Measurements from ENCODE around the gene MRPL36.

DNA sequence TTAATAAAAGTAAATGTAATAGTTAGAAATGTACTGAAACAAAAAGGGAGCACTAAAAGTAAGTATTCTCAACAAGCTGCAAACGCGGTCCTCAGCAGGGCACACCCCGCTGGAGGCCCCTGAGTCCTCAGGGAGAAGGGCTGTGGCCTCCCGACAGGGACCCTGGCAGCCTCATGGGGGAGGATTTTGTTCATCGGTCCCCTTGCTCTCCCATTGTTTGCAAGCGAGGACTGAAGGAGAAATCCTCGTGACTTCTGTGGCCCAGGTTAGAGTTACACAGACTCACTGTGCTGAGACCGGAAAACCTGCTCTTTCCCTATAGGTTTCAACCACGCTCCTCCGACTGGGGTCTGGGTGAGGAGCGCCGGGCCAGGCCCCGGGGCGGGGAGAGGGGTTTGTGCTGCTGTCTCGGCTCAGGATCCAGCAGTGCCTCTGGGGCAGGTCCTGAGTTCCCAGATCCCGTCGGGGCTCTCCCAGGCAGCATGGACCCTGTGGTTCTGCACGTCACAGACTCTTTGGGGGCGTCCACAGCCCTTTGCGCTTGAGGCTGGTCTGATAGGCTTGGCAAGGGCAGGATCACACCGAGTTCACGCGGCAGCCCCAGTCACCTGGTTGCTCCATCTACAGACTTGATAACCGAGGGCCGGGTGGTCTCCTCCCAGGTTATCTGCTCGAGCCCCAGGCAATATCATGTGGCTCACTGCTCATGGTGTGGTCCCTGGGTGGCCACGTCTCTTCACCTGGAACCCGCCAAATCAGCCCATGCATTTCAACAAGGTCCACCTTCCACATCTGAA, 38.8 kb downstream of the MRPL36 start:
- TF ChIP-seq CTCF (conservative IDR thresholded peaks at IDR 0.05; ENCODE audit: low read depth in 2 of 2): 0 out of 4 replicates have a peak, but pooled peaks of 1 of the 2 experiments have one; percentile 2
- TF ChIP-seq REST (IDR thresholded peaks at IDR 0.05; ENCODE audit: unreplicated experiment): no peak
- no peak for TF ChIP-seq CREB1 (CRISPR knock-in tag; IDR thresholded peaks at IDR 0.05; ENCODE audit: low read depth)
- no peak for TF ChIP-seq POLR2AphosphoS5 (IDR thresholded peaks at IDR 0.05; ENCODE audit: low read depth)
- TF ChIP-seq JUNB (IDR thresholded peaks at IDR 0.05; ENCODE audit: unreplicated experiment): no peak
- no peak for TF ChIP-seq ZNF331 (CRISPR knock-in tag; IDR thresholded peaks at IDR 0.05; ENCODE audit: low read depth)
- no peak for TF ChIP-seq EZH2 (IDR thresholded peaks at IDR 0.05; ENCODE audit: low read depth, unreplicated experiment)
- no peak for TF ChIP-seq EZH2phosphoT487 (IDR thresholded peaks at IDR 0.05; ENCODE audit: unreplicated experiment)
- TF ChIP-seq ZNF462 (CRISPR knock-in tag; IDR thresholded peaks at IDR 0.05): no peak

Measured in GM23338 (cell line).